Tibial nerve (tissue), 3 donors: Measurements from ENCODE around the gene ZC3H13.

Experiments used
- CTCF ChIP-seq, 5 experiments: fragments of 200-600 bp in 3 of 5; fragments of 450-650 bp in 2 of 5; sonication (generic) in 3 of 5; IDR thresholded peaks; one replicate each; pipeline ENCODE4 v1.5.1; 2016 to 2019; ENCODE audit warnings: antibody characterized with exemption in 5 of 5, mild to moderate bottlenecking in 3 of 5, moderate library complexity in 2 of 5
- POLR2A ChIP-seq, 2 donors: fragments of 450-650 bp; IDR thresholded peaks; one replicate each; pipeline ENCODE4 v1.6.1; 2017; ENCODE audit warnings: antibody characterized with exemption in 2 of 2, mild to moderate bottlenecking in 2 of 2, moderate library complexity in 2 of 2

- no peak for TF ChIP-seq CTCF (IDR thresholded peaks at IDR 0.05)
- no peak for TF ChIP-seq POLR2A (IDR thresholded peaks at IDR 0.05)
Observed at GRCh38 chr13:46057256-46058015, 4.9 kb upstream of the ZC3H13 start.
